ENCODE results near the gene ECE1. TPM values are rescaled to one million over a fixed set of nuclear protein-coding genes. Genes with fewer than 3 reads are reported as not detected.

ECE1 gene
- total and polyA plus RNA-seq, 12 donors = 86.1 to 588 (median 222) TPM

- peak in 1 of 2 donors; percentile 10 for TF ChIP-seq POLR2A (IDR thresholded peaks at IDR 0.05)
- no peak for TF ChIP-seq CTCF (IDR thresholded peaks at IDR 0.05)
- WGBS, 4 donors = 39 to 66% (median 51%) methylated on average over 8 to 9 of the region's 9 CpGs
- H3K4me3 ChIP-seq = no peak overlapping the region
- H3K9me3 ChIP-seq (replicated peaks in 1 of 3) = no peaks in the 10 kb centered on the region
- no peaks in the 10 kb centered on the region for H3K27me3 ChIP-seq
- peaks cover 26 to 85% of the 10 kb centered on the region in 2 donors for H3K4me1 ChIP-seq (replicated peaks in 1 of 2)
- intact Hi-C loops (cut with DNase I) = no loop called here
- peak; percentile 70 to 93 (median 83) for DNase-seq
- peak overlapping the region; percentile 50 to 88 (median 72) for H3K27ac ChIP-seq
- H3K36me3 ChIP-seq (replicated peaks in 1 of 2) = no peaks in the 10 kb centered on the region
Measured at GRCh38 chr1:21308847-21309652, 18.8 kb upstream of the ECE1 start.

DNA sequence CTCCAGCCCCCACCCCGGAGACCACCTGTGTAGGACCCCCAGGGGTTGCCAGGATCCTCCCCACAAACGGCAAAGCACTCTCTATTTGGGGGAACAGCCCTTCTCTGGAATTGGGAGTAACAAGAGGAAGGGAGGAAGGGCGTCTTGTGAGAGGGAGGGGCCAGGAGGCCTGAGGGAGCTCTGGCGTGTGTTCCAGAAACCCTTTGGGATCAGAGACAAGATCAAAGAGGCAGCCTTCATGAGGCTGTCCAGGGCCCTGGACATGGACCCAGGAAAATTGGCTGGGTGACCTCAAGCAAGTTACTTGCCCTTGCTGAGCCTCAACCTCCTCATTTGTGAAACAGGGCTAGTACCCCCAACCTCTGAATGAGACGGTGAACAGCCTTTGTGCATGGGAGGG, 18.1 kb upstream of the ECE1 start:
- Histone ChIP-seq H3K27ac (peak overlapping the region; percentile 50 to 88 (median 72)), H3K9me3 (replicated peaks in 1 of 3) (no peaks in the 10 kb centered on the region), H3K36me3 (replicated peaks in 1 of 2) (no peaks in the 10 kb centered on the region), H3K4me1 (replicated peaks in 1 of 2) (peaks cover 24 to 82% of the 10 kb centered on the region in 2 donors), H3K27me3 (no peaks in the 10 kb centered on the region), H3K4me3 (no peak overlapping the region)
- intact Hi-C loops (cut with DNase I) = no loop called here
- 18 to 42% (median 24%) methylated on average over 5 of the region's 5 CpGs for WGBS, 4 donors
- TF ChIP-seq CTCF (IDR thresholded peaks at IDR 0.05) = no peak
- no peak for TF ChIP-seq POLR2A (IDR thresholded peaks at IDR 0.05)
- peak in 3 of 7 donors; percentile 30 to 53 (median 53) for DNase-seq

DNA sequence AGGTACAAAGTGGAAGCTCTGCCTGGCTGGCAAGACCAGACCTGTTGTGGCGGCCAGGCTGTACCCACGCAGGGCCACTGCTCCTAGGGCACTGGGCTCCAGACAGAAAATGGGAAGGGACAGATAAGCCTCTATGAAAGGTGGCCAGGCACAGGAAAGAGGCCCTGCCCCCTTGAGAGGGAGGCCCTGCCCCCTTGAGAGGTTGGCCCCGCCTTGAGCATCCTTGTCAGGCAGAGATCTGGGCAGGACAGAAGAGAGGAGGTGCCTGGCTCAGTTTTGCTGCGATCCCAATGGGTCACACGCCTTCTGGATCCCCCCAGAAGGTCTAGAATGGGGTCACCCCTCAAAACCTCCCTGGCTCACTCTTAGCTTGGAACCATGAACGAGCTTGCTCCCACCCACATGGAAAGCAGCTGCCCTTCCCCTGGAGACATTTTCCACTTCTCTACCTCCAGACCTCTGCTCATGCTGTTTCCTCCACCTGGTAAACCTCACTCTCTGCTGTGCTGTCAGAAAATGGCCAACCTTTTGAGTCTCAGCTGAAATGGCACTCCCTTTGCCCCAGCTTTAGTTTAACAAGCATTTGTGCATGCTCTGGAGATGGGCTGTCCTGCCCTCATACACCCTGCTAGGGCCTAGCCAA, 17.5 kb upstream of the ECE1 start:
- Histone ChIP-seq H3K4me3 (no peak overlapping the region), H3K27me3 (no peaks in the 10 kb centered on the region), H3K9me3 (replicated peaks in 1 of 3) (no peaks in the 10 kb centered on the region), H3K36me3 (replicated peaks in 1 of 2) (no peaks in the 10 kb centered on the region), H3K27ac (peak overlapping the region; percentile 33 to 88 (median 72)), H3K4me1 (replicated peaks in 1 of 2) (peaks cover 29 to 82% of the 10 kb centered on the region in 2 donors)
- 52 to 66% (median 62%) methylated on average over 3 to 6 of the region's 6 CpGs for WGBS, 4 donors
- intact Hi-C loops (cut with DNase I) = no loop called here
- DNase-seq = peak in 6 of 7 donors; percentile 44 to 80 (median 64)
- TF ChIP-seq CTCF (IDR thresholded peaks at IDR 0.05) = no peak
- TF ChIP-seq POLR2A (IDR thresholded peaks at IDR 0.05) = no peak

DNA sequence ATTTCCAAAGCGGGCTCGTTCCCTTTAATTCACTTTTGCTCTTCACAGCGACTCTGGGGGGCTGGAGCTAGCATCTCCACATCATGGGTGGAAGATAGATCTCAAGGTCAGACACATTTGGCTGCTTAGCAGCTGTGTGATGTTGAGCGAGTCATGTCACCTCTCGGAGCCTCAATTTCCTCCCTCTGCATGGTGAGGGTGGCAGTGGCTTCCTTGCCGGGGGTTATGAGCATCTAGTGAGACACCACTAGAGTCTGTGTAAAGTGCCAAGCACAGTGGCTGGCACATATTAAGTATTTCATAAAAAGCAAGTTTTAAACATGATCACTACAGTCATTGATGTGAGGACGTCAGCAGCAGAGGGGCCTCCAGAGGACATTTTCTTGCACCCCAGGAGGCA, 16.9 kb upstream of the ECE1 start:
- no peak for TF ChIP-seq POLR2A (IDR thresholded peaks at IDR 0.05)
- no peak for TF ChIP-seq CTCF (IDR thresholded peaks at IDR 0.05)
- H3K36me3 ChIP-seq (replicated peaks in 1 of 2) = no peaks in the 10 kb centered on the region
- no peak overlapping the region for H3K4me3 ChIP-seq
- H3K9me3 ChIP-seq (replicated peaks in 1 of 3) = no peaks in the 10 kb centered on the region
- no peaks in the 10 kb centered on the region for H3K27me3 ChIP-seq
- peak overlapping the region; percentile 27 to 88 (median 54) for H3K27ac ChIP-seq
- H3K4me1 ChIP-seq (replicated peaks in 1 of 2) = peaks cover 32 to 82% of the 10 kb centered on the region in 2 donors
- intact Hi-C loops (cut with DNase I) = no loop called here
- 72 to 81% (median 76%) methylated on average over 7 of the region's 7 CpGs for WGBS, 4 donors
- DNase-seq = no peak
